CD4-positive, alpha-beta T cell treated with Interleukin-6 at 100 ng/mL for 8 hours (primary cell): Measurements from ENCODE around the gene FANCE.
"Not testable (repeated sequence)": the region's sequence is repeated elsewhere in the genome, so short reads cannot be mapped to it uniquely, and the experiment has no call there.

Experiments
- DNase-seq: peaks from one replicate; pipeline ENCODE4 v3.0.0-alpha.2; 2020; ENCODE audit warnings: mixed read lengths, low spot score

Gene FANCE

DNA sequence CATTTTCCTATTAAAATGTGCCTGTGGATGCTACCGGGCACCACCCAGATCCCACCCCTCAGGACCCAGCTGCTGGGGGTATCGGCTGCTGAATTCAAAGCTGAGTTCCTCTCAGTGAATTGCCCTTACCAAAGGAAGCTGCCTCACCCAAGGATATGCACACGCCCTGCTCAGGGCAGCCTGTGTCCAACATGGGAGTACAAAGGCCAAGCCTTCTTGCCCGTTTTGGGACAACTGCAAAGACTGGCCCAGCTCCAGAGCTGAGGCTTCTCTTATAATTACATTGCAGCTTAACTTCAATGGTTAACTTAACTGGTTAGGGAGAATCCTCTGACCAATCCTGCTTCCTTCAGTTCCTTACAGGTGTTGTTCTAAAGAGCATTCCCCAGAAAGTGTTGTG is 19.8 kb upstream of the FANCE start:
- no peak for DNase-seq

- not testable (repeated sequence) for DNase-seq
These were observed 19.4 kb upstream of the FANCE start for GRCh38 chr6:35432702-35433101.

- no peak for DNase-seq
These were observed 16.9 kb upstream of the FANCE start for GRCh38 chr6:35435074-35435837.

GRCh38 chr6:35436071-35436857 is 15.9 kb upstream of the FANCE start:
- DNase-seq = no peak

- not testable (repeated sequence) for DNase-seq
These were observed 13.6 kb upstream of the FANCE start for GRCh38 chr6:35438378-35439065.

GRCh38 chr6:35439308-35439707 is 12.8 kb upstream of the FANCE start:
- DNase-seq = no peak

GRCh38 chr6:35441205-35441604 is 10.9 kb upstream of the FANCE start:
- DNase-seq = no peak

GRCh38 chr6:35441642-35442041 is 10.5 kb upstream of the FANCE start:
- no peak for DNase-seq

- no peak for DNase-seq
These were observed 9.4 kb upstream of the FANCE start for GRCh38 chr6:35442693-35443092.

- DNase-seq = no peak
These were observed 8.7 kb upstream of the FANCE start for GRCh38 chr6:35443341-35444030.

DNA sequence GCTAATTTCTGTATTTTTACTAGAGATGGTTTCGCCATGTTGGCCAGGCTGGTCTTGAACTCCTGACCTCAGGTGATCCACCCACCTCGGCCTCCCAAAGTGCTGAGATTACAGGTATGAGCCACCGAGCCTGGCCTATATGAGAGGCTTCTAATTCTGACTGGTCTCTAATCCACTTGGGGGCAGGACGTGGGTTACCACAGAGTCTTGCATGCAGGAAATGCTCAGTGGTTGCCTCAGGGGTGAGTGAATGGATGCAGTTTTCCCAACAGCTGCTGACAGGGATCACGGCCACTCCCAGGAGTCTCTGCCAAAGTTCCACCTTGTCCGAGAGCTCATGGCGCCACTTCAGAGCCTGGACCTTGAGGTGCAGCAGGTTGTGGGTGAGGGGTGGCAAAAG is 6.4 kb upstream of the FANCE start:
- no peak for DNase-seq

DNA sequence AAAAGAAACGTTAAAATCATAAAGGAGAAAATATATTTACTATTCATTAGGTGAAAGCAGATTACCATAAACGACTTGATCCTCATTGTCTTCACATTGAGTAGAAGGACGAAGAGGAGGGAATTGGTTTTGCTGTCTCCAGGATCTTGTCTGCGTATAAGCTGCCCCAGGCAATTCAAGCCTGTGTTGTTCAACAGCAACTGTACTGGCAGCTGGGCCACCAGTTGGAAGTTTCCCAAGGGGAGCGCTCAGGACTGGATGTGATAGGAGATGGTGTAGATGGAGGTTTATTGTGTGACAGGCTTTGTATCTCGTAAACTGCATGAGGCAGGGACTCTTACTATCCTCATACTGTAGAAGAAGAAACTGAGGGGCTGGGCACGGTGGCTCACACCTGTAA is 3.9 kb upstream of the FANCE start:
- DNase-seq = no peak

GRCh38 chr6:35449287-35449881 is 2.8 kb upstream of the FANCE start:
- DNase-seq = peak; percentile 72

DNA sequence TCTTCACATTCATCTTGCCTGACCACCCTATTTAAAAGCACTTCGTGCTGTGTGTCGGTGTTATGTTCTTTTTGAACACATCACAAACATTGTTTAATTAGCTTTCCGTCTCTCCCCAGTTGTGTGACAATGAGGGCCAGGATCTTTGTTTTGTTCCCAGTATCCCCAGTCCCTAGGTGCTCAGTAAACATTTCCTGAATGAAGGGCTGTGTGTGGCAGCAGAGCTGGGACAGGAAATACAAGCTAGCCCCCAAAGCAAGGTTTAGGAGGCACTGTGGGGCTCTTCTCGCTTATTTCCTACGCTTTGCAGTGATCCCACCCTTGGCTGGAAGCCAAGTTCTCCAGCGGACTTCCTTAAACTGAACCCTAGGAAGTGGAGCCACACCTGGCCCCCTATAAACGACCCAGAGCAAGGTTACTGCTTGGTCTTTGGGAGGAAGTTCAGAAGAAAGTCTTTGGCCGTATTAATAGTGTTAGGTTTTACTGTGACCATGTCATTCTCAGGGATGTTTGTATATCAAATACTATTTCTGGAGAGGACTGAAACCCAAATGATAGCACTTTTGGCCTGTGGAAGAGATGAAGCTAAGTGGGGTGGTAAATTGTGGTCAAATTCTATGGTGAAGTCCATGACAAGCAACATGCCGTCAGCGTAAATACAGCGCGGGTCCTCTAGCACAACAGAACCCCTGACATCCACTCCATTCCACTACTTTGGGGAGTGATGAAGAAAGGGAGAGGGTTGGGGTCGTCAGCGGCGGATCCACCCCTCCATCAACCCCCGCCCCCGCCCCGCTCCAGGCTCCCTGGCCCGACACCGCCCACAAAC is 570 bp upstream of the FANCE start:
- no peak for DNase-seq

DNA sequence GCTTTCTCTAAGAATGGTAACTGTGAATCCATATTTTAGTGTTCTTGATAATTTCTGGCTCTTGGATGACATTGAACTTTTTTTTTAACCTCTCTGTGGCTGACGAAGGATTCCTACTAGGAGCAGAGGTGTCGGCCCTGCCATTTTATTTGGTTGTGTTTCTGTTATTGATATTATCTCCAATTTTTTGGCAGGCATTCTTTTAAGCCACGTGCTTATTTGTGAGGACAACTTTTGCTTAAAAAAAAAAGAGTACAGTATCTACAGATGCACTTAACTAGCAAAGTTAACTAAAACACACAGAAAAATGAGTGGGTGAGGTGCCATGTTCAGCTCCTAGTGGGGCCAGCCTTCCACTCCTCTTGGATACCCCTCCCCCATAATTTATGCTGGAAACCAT is 1.1 kb downstream of the FANCE start:
- DNase-seq = no peak

- DNase-seq = no peak
These were observed 2.4 kb downstream of the FANCE start for GRCh38 chr6:35454391-35455110.

GRCh38 chr6:35457907-35458306 is 5.8 kb downstream of the FANCE start:
- DNase-seq = no peak

DNA sequence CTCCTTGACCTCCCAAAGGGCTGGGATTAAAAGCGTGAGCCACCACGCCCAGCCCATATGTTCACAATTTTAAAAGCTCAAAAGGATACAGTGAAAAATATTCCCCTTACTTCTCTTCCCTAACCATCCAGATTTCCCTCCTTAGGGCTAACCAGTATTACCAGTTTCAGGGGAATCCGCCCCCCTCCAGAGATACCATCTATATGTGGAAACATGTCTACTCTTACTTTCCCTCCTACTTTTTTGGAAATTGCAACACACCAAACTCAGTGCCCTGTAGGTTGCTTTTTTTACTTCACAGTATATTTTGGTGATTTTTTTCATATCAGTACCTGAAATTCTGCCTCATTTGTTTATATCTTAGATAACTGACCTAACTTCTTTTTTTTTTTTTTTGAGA is 9.1 kb downstream of the FANCE start:
- no peak for DNase-seq

DNA sequence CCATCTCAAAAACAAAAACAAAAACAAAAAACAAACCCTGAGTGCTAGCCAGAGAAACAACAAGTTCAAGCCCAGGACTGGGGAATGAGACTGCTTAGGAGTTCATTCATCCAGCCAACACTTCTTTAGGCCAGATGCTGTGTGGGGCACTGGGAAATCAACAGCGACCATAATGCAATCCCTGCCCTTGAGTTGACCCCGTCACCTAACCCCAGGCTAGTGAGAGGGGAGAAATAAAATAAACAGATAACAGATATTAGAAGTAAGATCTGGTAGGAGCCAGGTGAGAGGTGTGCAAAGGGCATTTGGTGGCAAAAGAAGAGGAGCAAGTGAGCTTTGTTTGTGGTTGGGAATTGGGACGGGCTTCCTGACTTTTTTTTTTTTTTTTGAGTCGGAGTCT is 11.2 kb downstream of the FANCE start:
- no peak for DNase-seq

GRCh38 chr6:35465646-35466045 is 13.5 kb downstream of the FANCE start:
- DNase-seq = no peak
